HG02623 (cell line): ENCODE results near the gene PTPRN2.

Experiments
- ATAC-seq: cut with Tn5 transposase; IDR thresholded peaks from one replicate; pipeline ENCODE4 v1.9.1; 2021; ENCODE audit warnings: moderate library complexity; ENCODE audit not compliant: unreplicated experiment

The PTPRN2 gene

GRCh38 chr7:158581440-158582088 is 6.1 kb downstream of the PTPRN2 start:
- ATAC-seq, result no peak

- ATAC-seq, result no peak
Measured at GRCh38 chr7:158579662-158580646, 7.7 kb downstream of the PTPRN2 start.

GRCh38 chr7:158576050-158576762 is 11.4 kb downstream of the PTPRN2 start:
- ATAC-seq, result no peak

- no peak for ATAC-seq
Measured at GRCh38 chr7:158574308-158575036, 13.2 kb downstream of the PTPRN2 start.

- ATAC-seq, result no peak
Measured at GRCh38 chr7:158573310-158573709, 14.3 kb downstream of the PTPRN2 start.

GRCh38 chr7:158572000-158572828 is 15.4 kb downstream of the PTPRN2 start:
- no peak for ATAC-seq

- no peak for ATAC-seq
Measured at GRCh38 chr7:158570449-158571170, 17.0 kb downstream of the PTPRN2 start.

- ATAC-seq, result no peak
Measured at GRCh38 chr7:158569858-158570323, 17.7 kb downstream of the PTPRN2 start.

- ATAC-seq, result no peak
Measured at GRCh38 chr7:158568974-158569857, 18.4 kb downstream of the PTPRN2 start.

- no peak for ATAC-seq
Measured at GRCh38 chr7:158567153-158567603, 20.4 kb downstream of the PTPRN2 start.

- no peak for ATAC-seq
Measured at GRCh38 chr7:158564663-158565035, 23.0 kb downstream of the PTPRN2 start.

GRCh38 chr7:158563911-158564662 is 23.5 kb downstream of the PTPRN2 start:
- ATAC-seq, result no peak

- ATAC-seq, result no peak
Measured at GRCh38 chr7:158563051-158563450, 24.6 kb downstream of the PTPRN2 start.

- ATAC-seq, result no peak
Measured at GRCh38 chr7:158562517-158562916, 25.1 kb downstream of the PTPRN2 start.

- no peak for ATAC-seq
Measured at GRCh38 chr7:158561659-158562058, 26.0 kb downstream of the PTPRN2 start.

GRCh38 chr7:158560386-158560785 is 27.2 kb downstream of the PTPRN2 start:
- no peak for ATAC-seq

GRCh38 chr7:158559356-158559755 is 28.3 kb downstream of the PTPRN2 start:
- ATAC-seq, result no peak
